Metanephros (tissue), 1 donor: ENCODE results near the gene OSM. TPM values are rescaled to one million over a fixed set of nuclear protein-coding genes. Genes with fewer than 3 reads are reported as not detected.

Source experiments
- total RNA-seq: library from RNA; depleted of rRNA; stranded (reverse); fragments of >200 nt; gene quantifications from one replicate; pipeline ENCODE4 v1.2.3, GENCODE V29; 2014

Gene OSM
- total RNA-seq = 3.0 TPM

GRCh38 chr22:30266445-30267381 lies at the start of gene OSM:
OSM (minus strand) TSS chr22:30266851; CDS start chr22:30266799, 52 bp downstream.

GRCh38 chr22:30289141-30289979 lies 22.7 kb upstream of the OSM start, which contains the start of gene CASTOR1:
CASTOR1 (minus strand) TSS chr22:30289505; CDS start chr22:30289497, 8 bp downstream.

GRCh38 chr22:30245985-30246813 lies 20.5 kb downstream of the OSM start, which contains the start of gene LIF:
LIF (minus strand) TSS chr22:30246759; CDS start chr22:30246695, 64 bp downstream.

Other genes with a start within 250 kb of the OSM start
- not detected for gene HORMAD2, start 186.4 kb downstream of the OSM start, total RNA-seq
- 2.7 TPM for gene LIF, start 20.1 kb downstream of the OSM start, total RNA-seq
- 14.1 TPM for gene CASTOR1, start 22.7 kb upstream of the OSM start, total RNA-seq
- gene TBC1D10A, start 60.1 kb upstream of the OSM start, total RNA-seq = 18.0 TPM
- 60.0 TPM for gene SF3A1, start 90.0 kb upstream of the OSM start, total RNA-seq
- 6.4 TPM for gene CCDC157, start 90.2 kb upstream of the OSM start, total RNA-seq
- gene RNF215, start 120.6 kb upstream of the OSM start, total RNA-seq = 22.1 TPM
- gene SEC14L2, start 130.2 kb upstream of the OSM start, total RNA-seq = 2.9 TPM
- 12.0 TPM for gene MTFP1, start 158.9 kb upstream of the OSM start, total RNA-seq
- not detected for gene SEC14L3, start 205.2 kb upstream of the OSM start, total RNA-seq
- 0.99 TPM for gene SEC14L4, start 238.8 kb upstream of the OSM start, total RNA-seq